HG03457 (cell line): Measurements from ENCODE around the gene TNRC6C.
"Not testable (repeated sequence)": the region's sequence is repeated elsewhere in the genome, so short reads cannot be mapped to it uniquely, and the experiment has no call there.

ENCODE experiments used
- ATAC-seq: cut with Tn5 transposase; IDR thresholded peaks from one replicate; pipeline ENCODE4 v1.9.1; 2021; ENCODE audit warnings: moderate number of reproducible peaks; ENCODE audit not compliant: unreplicated experiment

The TNRC6C gene

GRCh38 chr17:78133179-78133951 lies 174.9 kb downstream of the TNRC6C start:
- no peak for ATAC-seq

GRCh38 chr17:78133971-78134898 lies 175.7 kb downstream of the TNRC6C start:
- no peak for ATAC-seq

GRCh38 chr17:78134899-78135385 lies 176.4 kb downstream of the TNRC6C start:
- ATAC-seq: no peak

GRCh38 chr17:78135858-78136500 lies 177.5 kb downstream of the TNRC6C start:
- no peak for ATAC-seq

- no peak for ATAC-seq
Measured at GRCh38 chr17:78137392-78138203, 179.1 kb downstream of the TNRC6C start.

- no peak for ATAC-seq
Measured at GRCh38 chr17:78138204-78139060, 179.9 kb downstream of the TNRC6C start.

GRCh38 chr17:78139861-78140168 lies 181.3 kb downstream of the TNRC6C start:
- ATAC-seq: not testable (repeated sequence)

GRCh38 chr17:78140169-78141051 lies 181.9 kb downstream of the TNRC6C start:
- ATAC-seq: peak; percentile 56

- no peak for ATAC-seq
Measured at GRCh38 chr17:78141437-78142118, 183.1 kb downstream of the TNRC6C start.

- ATAC-seq: no peak
Measured at GRCh38 chr17:78142119-78142861, 183.8 kb downstream of the TNRC6C start.

GRCh38 chr17:78143214-78144146 lies 185.0 kb downstream of the TNRC6C start:
- ATAC-seq: no peak

- no peak for ATAC-seq
Measured at GRCh38 chr17:78144147-78144719, 185.7 kb downstream of the TNRC6C start.

GRCh38 chr17:78144736-78145641 lies 186.5 kb downstream of the TNRC6C start:
- no peak for ATAC-seq

GRCh38 chr17:78146471-78146869 lies 188.0 kb downstream of the TNRC6C start:
- ATAC-seq: no peak

- ATAC-seq: no peak
Measured at GRCh38 chr17:78146881-78147280, 188.4 kb downstream of the TNRC6C start.
